ENCODE measurements around the gene THBS2. TPM values are rescaled to one million over a fixed set of nuclear protein-coding genes. Genes with fewer than 3 reads are reported as not detected.

The THBS2 gene
- total RNA-seq, 1 experiment from 2014 or later: 0.28 TPM

DNA sequence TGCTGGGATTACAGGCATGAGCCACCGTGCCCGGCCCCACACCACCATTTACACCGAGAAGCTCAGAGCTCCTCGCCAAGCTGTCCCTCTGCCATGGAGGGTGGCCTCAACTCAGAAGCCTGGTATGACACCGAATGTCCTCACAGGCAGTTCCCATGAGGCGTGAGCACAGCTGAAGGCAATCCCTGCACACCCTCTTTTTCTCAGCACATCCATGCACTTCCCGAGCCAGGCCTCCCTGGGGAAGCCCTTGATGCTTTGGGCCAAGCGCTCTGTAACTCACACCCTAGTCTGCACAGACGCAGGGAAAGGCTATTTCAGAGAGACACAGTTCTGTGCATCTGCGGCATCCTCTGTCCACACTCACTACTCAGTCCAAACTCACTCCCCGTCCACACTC, 18.4 kb downstream of the THBS2 start:
- Histone ChIP-seq H3K4me3 (no peak overlapping the region), H3K9me3 (replicated peaks) (no peaks in the 10 kb centered on the region), H3K36me3 (no peaks in the 10 kb centered on the region), H3K27me3 (no peaks in the 10 kb centered on the region), H3K4me1 (no peaks in the 10 kb centered on the region), H3K27ac (no peak overlapping the region)
- no peak for DNase-seq

DNA sequence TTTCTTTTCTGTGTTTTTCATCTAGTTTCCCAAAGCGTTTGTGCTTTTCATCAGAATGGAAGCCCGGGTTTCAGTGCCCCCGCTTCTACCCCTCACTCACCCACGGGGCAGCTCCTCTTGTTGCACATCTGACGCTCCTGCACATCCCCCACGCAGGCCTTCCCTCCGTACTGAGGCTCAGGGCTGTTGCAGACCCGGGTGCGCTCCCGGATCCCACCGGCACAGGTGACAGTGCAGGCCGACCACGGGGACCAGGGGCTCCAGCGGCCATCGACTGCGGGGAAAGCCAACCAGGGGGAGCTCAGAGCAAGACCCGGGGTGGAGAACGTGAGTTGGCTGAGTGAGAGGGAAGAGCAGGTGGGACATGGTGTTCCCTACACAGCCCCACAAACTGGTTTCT, 19.0 kb downstream of the THBS2 start:
- DNase-seq: no peak
- no peak overlapping the region for H3K4me3 ChIP-seq
- no peaks in the 10 kb centered on the region for H3K36me3 ChIP-seq

DNA sequence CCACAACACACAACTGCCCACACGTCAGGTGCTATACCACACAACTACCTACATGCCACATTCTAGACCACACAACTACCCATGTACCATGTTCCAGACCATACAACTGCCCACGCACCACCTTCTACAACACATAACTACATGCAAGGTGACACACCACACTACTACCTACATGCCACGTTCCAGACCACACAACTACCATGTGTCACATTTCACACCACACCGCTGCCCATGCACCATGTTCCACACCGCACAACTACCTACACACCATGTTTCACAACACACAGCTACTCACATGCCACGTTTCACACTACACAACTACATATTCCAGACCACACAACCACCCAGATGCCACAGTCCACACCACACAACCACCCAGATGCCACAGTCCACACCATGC, 19.8 kb downstream of the THBS2 start:
- Histone ChIP-seq H3K36me3 (no peaks in the 10 kb centered on the region), H3K27me3 (0 out of 2 replicates have a peak, but pooled peaks cover 3% of the 10 kb centered on the region), H3K27ac (no peak overlapping the region), H3K4me3 (no peak overlapping the region), H3K4me1 (no peaks in the 10 kb centered on the region), H3K9me3 (replicated peaks) (no peaks in the 10 kb centered on the region)
- DNase-seq: no peak

More for the DNA sequence above, 19.0 kb downstream of the THBS2 start:
- Histone ChIP-seq H3K9me3 (replicated peaks) (no peaks in the 10 kb centered on the region), H3K27ac (no peak overlapping the region), H3K27me3 (no peaks in the 10 kb centered on the region), H3K4me1 (no peaks in the 10 kb centered on the region)

DNA sequence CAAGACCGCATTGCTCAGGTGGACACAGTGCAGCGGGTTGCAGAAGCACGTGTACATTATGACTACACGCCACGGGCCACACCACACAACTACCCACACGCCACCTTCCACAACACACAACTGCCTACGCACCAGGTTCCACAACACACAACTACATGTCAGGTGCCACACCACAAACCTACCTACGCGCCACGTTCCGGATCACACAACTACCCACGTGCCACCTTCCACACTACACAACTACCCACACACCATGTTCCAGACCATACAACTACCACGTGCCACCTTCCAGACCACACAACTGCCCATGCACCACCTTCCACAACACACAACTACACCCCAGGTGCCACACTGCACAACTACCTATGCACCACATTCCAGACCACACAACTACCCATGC, 20.5 kb downstream of the THBS2 start:
- 0 out of 2 replicates have a peak, but pooled peaks cover 3% of the 10 kb centered on the region for H3K27me3 ChIP-seq
- no peaks in the 10 kb centered on the region for H3K36me3 ChIP-seq
- DNase-seq: no peak
- H3K27ac ChIP-seq: no peak overlapping the region
- no peaks in the 10 kb centered on the region for H3K9me3 ChIP-seq (replicated peaks)
- no peak overlapping the region for H3K4me3 ChIP-seq
- H3K4me1 ChIP-seq: no peaks in the 10 kb centered on the region

DNA sequence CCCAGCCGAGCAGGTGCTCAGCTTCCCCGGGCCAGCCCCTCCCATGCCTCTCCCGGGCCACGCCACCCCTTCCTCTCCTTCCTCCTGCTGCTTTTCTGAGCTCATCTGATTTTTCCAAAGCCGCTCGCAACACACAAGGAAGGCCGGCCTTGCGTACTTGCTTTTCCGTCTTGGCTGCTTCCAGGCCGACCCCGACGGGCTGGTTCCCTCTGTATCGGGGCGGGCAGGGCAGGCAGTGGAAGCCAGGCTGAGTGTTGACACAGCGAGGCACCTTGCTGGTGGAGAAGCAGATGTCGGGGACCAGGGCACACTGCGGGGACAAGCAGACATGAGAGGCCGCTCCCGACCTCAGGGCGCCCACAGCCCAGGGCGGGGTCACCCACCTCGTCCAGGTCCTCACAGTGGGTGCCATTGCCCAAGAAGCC, 21.1 kb downstream of the THBS2 start:
- no peaks in the 10 kb centered on the region for H3K4me1 ChIP-seq
- no peak overlapping the region for H3K27ac ChIP-seq
- H3K9me3 ChIP-seq (replicated peaks): no peaks in the 10 kb centered on the region
- no peak for DNase-seq
- H3K27me3 ChIP-seq: 0 out of 2 replicates have a peak, but pooled peaks cover 3% of the 10 kb centered on the region
- no peaks in the 10 kb centered on the region for H3K36me3 ChIP-seq
- no peak overlapping the region for H3K4me3 ChIP-seq

DNA sequence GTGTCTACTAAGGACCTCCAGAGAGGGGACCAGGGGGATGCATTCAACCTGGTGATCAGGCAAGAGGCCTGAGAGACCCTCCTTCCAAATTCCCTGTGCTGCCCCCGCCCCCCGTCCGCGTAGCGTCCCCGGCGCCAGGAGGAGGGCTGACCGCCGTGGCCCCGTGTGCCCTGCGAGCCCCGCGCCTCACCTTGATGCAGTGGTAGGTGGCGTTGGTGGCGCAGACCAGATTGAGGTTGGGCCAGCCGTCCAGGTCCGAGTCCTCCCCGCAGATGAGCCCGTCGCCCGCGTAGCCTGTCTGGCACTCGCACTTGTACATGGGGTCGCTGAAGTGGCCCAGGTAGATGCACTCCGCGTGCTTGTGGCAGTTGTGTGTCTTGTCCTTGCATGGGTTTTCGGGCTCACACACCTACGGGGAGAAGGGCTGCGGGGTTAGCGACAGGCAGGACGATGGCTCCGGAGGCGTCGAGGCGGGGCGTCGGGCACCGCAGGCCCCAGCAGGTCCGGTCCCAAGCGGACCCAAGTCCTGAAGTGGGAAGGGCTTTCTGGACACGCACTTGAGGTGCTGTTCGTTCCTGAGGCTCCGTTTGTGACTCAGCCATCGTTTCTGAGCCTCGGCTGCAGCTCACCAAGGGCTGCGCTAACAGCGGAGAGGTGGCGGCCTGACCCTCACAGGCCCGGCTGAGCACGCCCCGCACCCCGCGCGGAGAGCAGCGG, 21.7 kb downstream of the THBS2 start:
- H3K27ac ChIP-seq: no peak overlapping the region
- no peaks in the 10 kb centered on the region for H3K4me1 ChIP-seq
- no peak for DNase-seq
- H3K9me3 ChIP-seq (replicated peaks): no peaks in the 10 kb centered on the region
- H3K4me3 ChIP-seq: no peak overlapping the region
- H3K36me3 ChIP-seq: no peaks in the 10 kb centered on the region
- 0 out of 2 replicates have a peak, but pooled peaks cover 3% of the 10 kb centered on the region for H3K27me3 ChIP-seq

DNA sequence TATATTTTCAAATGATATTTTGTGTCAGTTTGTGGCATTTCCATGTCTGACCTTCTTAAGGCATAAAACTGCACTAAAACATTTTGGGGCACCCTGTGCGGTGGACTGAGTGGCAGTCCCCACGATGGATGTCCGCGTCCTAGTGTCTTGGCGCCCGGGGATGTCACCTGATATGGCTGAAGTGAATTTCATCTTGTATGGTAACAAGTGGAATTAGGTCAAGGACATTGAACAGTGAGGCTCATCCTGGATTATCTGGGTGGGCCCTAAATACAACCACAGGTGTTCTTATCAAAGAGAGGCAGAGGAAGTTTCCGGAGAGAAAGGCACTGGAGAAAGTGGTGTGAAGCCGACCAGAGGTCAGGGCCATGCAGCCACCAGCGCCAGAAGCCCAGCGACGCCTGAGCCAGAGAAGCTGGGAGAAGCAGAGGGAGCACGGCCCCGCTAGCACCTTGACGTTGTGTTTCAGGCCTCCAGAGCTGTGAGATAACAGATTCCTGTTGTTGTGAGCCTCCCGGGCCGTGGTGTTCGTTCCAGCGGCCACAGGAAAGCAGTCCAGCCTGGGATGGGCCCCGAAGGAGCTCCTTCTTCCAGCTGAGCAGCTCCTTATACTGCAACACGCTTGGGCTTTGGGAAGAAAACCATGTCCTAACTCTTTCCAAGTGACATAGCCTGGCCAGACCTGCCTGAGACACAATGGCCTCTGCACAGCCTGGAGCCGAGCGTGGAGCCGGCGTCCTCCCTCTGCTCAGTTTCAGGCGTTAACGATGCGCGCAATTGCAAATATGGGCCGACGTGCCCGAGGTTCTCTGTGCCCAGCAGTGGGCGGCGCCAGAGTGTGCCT, 22.5 kb downstream of the THBS2 start:
- no peaks in the 10 kb centered on the region for H3K4me1 ChIP-seq
- H3K27me3 ChIP-seq: 0 out of 2 replicates have a peak, but pooled peaks cover 3% of the 10 kb centered on the region
- H3K4me3 ChIP-seq: no peak overlapping the region
- H3K36me3 ChIP-seq: no peaks in the 10 kb centered on the region
- H3K9me3 ChIP-seq (replicated peaks): no peaks in the 10 kb centered on the region
- H3K27ac ChIP-seq: no peak overlapping the region
- no peak for DNase-seq

DNA sequence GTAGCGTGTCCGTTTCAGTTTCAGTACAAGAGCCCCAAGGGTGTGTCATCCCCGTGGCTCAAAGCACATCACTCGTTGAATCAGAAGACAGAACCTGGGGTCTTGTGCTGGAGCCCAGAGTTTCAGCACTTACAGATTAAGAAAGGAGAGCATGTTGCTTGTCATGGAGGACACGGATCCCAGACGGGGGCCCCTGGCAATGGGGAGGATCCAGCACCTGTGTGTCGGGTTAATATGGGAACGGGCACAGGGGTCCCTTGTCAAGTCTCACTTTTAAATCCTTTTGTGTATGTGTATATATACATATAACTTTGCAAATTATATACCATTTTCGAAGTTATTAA, 23.4 kb downstream of the THBS2 start:
- Histone ChIP-seq H3K4me3 (peak overlapping the region; percentile 23), H3K9me3 (replicated peaks) (no peaks in the 10 kb centered on the region), H3K27me3 (0 out of 2 replicates have a peak, but pooled peaks cover 3% of the 10 kb centered on the region), H3K27ac (no peak overlapping the region), H3K36me3 (no peaks in the 10 kb centered on the region), H3K4me1 (no peaks in the 10 kb centered on the region)
- peak in 1 of 2 experiments; percentile 16 for DNase-seq

DNA sequence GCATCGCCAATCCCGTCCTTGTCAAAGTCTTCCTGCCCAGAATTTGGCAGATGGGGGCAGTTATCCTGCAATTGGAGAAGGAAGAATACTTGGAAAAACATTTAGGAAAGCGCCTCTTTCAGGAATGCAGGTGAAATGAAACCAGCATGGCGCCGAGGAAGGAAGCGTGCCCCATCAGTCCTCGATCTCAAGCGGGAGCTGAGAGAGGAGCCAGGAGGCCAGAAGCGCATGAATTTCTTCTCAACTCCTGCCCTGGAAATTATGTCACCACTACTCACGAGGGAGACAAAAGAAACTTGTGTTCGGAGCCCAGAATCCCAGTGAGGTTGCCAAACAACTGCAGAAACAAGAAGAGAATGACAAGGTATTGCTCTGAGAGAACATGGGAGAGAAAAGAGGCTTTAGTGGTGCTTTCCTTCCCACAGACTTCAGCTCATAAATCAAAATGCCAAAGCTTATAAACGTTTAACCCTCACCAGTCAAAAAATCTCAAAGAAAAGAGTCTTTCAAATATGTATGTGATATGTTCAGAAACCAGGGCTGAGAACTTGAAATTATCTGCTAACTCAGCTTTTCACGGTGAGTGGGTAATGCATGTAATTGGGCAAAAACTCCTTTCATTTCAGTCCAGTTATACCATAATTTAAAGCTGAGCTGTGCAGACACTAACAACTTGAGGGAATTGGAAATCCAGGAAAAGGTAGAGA, 23.9 kb downstream of the THBS2 start:
- H3K27me3 ChIP-seq: 0 out of 2 replicates have a peak, but pooled peaks cover 3% of the 10 kb centered on the region
- no peaks in the 10 kb centered on the region for H3K4me1 ChIP-seq
- DNase-seq: peak in 1 of 2 experiments; percentile 36
- H3K4me3 ChIP-seq: peak overlapping the region; percentile 23
- no peak overlapping the region for H3K27ac ChIP-seq
- no peaks in the 10 kb centered on the region for H3K9me3 ChIP-seq (replicated peaks)
- no peaks in the 10 kb centered on the region for H3K36me3 ChIP-seq

DNA sequence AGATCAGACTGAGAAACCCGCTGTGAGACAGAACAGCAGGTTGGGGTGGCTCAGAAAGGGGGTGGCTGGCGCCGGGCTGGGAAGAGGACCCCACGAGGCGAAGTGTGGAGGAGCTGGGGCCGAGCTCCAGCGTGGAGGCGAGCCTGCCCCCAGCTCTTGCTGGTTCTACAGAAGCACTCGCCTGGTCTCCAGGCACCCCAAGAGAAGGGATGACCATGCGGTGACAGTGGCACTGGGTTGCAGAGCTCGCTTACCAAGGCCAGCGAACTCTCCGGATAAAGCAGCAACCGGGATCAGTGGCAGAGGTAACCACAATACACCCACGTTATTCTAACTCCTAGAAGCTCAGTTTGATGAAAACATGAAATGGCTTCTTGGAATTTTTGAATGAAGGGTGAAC, 26.5 kb downstream of the THBS2 start:
- no peak for DNase-seq
- Histone ChIP-seq H3K4me3 (no peak overlapping the region), H3K4me1 (0 out of 2 replicates have a peak, but pooled peaks cover 2% of the 10 kb centered on the region), H3K36me3 (no peaks in the 10 kb centered on the region), H3K9me3 (replicated peaks) (no peaks in the 10 kb centered on the region), H3K27ac (no peak overlapping the region), H3K27me3 (0 out of 2 replicates have a peak, but pooled peaks cover 3% of the 10 kb centered on the region)

DNA sequence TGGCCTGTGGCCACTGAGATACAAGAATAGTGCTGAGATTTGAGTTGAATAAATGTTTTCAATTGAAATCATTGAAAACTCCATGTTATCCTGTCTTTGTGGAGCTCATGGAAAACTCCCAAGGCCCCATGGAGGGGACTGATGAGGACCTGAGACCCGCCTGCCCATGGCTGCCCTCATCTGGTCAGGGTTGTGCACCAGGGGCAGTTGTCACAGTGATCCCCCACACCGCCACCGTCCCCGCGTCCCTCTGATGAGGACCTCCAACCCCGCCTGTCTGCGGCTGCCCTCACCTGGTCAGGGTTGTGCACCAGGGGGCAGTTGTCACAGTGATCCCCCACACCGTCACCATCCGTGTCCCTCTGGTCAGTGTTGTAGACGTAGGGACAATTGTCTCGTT, 27.8 kb downstream of the THBS2 start:
- Histone ChIP-seq H3K4me1 (0 out of 2 replicates have a peak, but pooled peaks cover 2% of the 10 kb centered on the region), H3K27ac (no peak overlapping the region), H3K27me3 (0 out of 2 replicates have a peak, but pooled peaks cover 3% of the 10 kb centered on the region), H3K4me3 (no peak overlapping the region), H3K9me3 (replicated peaks) (no peaks in the 10 kb centered on the region), H3K36me3 (no peaks in the 10 kb centered on the region)
- DNase-seq: no peak

DNA sequence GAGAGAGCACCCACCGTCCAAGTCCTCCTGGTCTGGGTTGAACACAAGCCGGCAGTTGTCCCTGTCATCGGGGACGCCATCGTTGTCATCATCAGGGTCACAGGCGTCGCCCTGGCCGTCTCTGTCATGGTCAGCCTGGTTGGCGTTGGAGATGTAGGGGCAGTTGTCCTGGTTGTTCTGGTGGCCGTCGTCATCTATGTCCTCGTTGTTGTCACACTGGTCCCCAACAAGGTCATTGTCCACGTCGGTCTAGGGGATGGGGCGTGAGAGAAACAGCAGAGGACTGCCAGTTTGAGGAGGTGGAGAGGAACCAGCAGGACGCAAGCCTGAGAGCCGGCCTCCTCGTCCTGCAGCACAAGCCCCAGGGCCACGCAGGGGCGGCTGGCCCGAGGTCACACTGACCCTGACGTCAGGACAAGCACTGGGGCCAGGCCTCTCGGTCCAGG, 28.5 kb downstream of the THBS2 start:
- 0 out of 2 replicates have a peak, but pooled peaks cover 3% of the 10 kb centered on the region for H3K27me3 ChIP-seq
- H3K36me3 ChIP-seq: no peaks in the 10 kb centered on the region
- H3K4me3 ChIP-seq: no peak overlapping the region
- no peak for DNase-seq
- H3K27ac ChIP-seq: no peak overlapping the region
- H3K4me1 ChIP-seq: 0 out of 2 replicates have a peak, but pooled peaks cover 2% of the 10 kb centered on the region
- no peaks in the 10 kb centered on the region for H3K9me3 ChIP-seq (replicated peaks)

DNA sequence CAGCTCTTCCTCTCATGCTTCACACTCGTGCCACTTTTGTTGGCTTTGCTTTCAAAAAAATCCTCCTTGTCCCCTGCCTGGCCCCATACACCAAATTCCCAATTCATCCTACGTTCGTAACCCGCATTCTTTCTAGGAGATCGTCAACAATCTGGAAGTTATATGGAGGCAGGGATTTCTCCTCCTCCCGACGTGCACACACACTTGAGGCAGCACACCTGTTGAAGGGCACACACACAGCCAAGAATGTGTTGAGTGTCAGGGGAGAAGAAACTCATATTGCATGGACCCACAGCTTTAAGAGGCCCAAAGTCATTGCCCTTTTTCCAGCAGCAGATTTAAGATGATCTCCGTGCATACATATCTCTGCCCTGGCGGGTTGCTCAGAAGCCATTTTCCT, 28.9 kb downstream of the THBS2 start:
- H3K4me3 ChIP-seq: no peak overlapping the region
- H3K27ac ChIP-seq: no peak overlapping the region
- no peaks in the 10 kb centered on the region for H3K36me3 ChIP-seq
- H3K27me3 ChIP-seq: 0 out of 2 replicates have a peak, but pooled peaks cover 3% of the 10 kb centered on the region
- 0 out of 2 replicates have a peak, but pooled peaks cover 2% of the 10 kb centered on the region for H3K4me1 ChIP-seq
- no peak for DNase-seq
- no peaks in the 10 kb centered on the region for H3K9me3 ChIP-seq (replicated peaks)

DNA sequence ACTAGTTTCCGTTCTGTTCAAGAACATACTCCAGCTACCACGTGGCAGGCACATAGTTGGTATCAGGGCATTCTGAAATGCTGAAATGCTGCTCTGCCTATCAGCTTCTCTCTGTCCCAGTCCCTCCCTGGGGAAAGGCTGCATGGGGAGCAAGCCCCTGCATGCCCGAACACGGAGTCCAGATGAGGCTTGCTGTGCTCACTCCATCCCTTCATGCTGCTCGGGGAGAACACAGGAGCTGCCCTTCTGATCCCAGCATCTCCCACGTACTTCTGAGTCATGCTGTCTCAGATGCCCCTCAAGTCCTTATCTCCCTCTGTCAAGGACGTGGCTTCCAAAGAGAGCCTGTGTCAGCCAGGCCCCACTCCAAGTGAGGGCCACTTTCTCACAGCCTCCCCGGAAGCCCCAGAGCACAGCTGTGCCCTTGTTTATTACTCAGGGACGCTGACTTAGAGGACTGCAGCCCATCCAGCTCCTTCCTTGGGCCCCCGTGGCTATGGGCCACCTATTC, 29.4 kb downstream of the THBS2 start:
- H3K27ac ChIP-seq: no peak overlapping the region
- H3K9me3 ChIP-seq (replicated peaks): no peaks in the 10 kb centered on the region
- 0 out of 2 replicates have a peak, but pooled peaks cover 2% of the 10 kb centered on the region for H3K27me3 ChIP-seq
- peak in 1 of 2 experiments; percentile 36 for DNase-seq
- H3K4me3 ChIP-seq: no peak overlapping the region
- 0 out of 2 replicates have a peak, but pooled peaks cover 2% of the 10 kb centered on the region for H3K4me1 ChIP-seq
- H3K36me3 ChIP-seq: no peaks in the 10 kb centered on the region
